Renal pelvis (tissue), 4 donors: ENCODE measurements around the gene IL4I1. TPM values are rescaled to one million over a fixed set of nuclear protein-coding genes. Genes with fewer than 3 reads are reported as not detected.

Experiments
- DNase-seq: peaks from one replicate; pipeline ENCODE4 v3.0.0-alpha.2; 2013
- polyA plus RNA-seq, 3 donors: library from polyadenylated mRNA; unstranded; fragments of 120-200 nt; gene quantifications; one replicate each; pipeline ENCODE4 v1.2.1, GENCODE V29; 2013; ENCODE audit not compliant: insufficient read length in 3 of 3

Gene IL4I1
- polyA plus RNA-seq, 3 donors, result 2.7 to 3.6 (median 3.1) TPM

DNA sequence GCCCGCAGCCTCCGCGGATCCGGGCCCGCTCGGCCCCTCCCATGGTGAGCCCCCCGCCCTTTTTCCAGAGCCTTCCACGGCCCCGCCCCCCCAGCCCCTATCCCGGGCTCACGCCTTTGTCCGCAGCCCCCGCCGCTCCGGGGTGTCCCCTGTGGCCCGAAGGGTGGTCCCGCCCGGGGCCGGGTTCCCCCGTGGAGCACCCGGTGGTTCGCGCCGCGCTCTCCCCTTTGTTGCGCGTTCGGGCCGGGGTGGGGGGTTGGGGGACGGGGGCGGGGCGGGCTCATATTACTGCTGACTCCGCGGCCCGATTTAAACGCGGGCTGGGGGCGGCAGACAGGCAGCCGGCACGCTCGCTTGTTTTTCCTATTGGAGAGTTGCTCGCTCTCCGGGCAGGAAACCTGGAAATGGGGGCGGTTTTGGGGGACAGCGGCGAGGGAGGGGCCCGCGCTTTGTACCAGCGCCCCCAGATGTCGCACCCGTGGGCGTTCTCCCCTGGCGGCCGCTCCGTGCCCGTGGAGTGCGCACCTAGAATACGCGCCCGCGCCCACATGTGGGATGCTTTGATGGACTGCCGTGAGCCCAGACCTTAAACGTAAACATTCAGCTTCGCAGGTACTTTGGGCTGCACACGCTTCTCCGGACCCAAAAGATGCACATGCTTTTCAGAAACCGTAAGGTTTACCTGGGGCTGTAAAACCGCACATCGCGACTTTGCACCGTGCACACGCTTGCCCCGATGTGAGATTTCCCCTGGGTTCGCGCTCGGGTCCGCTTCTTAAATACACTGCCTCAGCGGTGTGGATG is 45.0 kb downstream of the IL4I1 start:
- DNase-seq, result no peak

DNA sequence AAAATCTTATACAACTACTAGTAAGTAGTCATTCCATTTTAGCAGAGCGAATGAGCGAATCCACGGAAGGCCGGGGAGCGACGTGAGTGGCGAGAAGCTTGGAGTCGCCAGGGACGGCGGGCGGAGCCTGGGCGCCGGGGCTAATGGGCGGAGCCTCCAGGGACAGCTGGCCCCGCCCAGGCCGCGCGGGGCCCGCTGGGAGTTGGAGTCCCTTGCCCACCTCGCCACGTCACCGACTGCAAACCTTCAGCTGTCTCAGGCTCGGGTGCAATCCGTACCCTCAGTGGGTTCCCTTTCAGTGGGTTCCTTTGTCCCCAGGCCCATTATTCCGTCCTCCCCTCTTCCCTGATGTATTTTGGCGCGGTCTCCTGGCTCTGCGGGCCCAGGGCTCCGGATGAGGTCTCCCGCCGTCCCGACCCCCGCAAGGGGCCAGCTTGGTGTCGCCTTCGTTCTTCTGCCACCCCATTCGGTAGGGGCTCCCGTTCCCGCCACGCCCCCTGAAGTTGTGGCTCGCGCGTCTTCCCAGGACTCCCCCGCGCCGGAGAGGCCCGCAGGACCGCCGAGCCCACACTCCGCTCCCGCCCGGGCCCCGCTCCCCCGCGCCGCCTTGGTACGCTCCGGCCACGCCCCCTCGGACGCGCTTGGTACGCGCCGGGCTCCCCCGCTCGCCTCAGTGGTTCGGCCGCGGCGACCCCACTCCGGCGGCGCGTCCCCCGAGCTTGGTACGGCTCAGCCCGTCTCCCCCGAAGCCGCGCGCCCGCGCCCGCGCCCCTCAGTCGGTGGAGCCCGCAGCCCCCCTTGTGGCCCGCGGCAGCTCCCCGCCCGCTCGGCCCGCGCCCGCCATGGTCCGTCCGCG is 46.0 kb downstream of the IL4I1 start, which contains the start of gene PTOV1:
PTOV1 (plus strand) TSS at position 673 of the 856 bp plus-strand sequence.
- peak; percentile 88 for DNase-seq

DNA sequence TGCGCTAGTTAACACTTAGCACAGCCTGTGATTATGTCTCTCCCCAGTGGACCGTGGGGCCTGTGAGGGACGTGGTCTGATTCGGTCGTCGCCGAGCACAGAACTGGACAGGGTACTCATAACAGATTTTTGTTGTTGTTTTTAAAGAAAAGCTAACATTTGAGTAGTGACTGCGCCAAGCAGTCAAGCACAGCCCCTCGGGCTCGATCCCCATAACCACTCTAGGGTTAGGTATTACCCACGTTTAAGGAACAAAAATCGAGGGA is 46.5 kb downstream of the IL4I1 start:
- DNase-seq, result no peak

DNA sequence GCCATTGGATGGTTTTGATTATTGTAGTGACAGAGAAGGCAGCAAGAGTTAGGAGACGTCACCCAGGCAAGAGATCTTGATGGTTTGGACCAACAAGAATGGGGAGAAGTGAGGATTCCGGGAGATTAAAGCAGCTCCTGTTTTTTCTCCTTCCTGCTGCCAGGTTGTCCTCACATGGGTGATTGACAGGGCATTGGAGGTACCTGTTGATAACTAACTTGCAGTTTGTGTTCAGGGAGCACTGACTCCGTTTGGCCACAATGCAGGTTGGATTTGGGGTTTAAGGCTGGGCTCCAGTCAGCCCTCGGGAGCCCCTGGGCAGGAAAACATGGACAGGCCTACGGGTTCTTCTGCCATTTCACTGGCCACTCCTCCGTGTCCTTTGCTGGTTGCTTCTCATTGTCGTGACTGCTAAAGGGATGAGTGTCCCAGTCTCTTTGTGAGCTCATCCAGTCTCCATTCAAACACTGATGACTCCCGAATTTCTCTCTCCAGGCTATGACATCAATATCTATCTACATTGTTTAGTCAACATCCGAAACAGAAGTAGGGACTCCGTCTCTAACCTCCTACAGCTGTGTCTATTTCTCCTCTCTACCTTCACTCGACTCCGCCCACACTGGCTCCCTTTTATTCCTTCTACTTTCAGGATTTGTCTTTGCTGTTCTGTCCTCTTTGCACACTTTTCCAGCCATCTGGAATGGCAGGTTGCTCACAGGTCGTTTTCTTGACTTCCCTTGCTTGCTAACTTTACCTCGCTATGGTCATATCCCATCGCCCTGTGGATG is 47.1 kb downstream of the IL4I1 start:
- DNase-seq, result no peak

DNA sequence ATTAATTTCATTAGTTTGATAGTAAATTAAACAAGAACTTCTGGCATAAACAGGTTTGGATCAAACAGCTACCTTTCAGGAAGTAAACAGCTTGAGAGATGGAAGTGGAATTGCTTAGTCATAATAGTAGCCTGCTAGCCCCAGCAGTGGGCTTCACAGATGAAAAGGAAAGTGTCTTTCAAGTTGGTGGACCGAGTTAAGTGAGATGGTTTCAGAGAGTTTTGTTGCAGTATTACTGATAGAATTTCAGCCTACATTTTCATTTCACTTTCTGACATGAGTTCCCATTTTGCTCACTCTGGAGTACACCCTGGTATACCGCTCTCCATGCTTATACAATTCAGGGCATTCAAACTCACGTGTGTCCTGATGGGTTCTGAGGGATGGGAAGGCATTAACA is 47.7 kb downstream of the IL4I1 start:
- no peak for DNase-seq

DNA sequence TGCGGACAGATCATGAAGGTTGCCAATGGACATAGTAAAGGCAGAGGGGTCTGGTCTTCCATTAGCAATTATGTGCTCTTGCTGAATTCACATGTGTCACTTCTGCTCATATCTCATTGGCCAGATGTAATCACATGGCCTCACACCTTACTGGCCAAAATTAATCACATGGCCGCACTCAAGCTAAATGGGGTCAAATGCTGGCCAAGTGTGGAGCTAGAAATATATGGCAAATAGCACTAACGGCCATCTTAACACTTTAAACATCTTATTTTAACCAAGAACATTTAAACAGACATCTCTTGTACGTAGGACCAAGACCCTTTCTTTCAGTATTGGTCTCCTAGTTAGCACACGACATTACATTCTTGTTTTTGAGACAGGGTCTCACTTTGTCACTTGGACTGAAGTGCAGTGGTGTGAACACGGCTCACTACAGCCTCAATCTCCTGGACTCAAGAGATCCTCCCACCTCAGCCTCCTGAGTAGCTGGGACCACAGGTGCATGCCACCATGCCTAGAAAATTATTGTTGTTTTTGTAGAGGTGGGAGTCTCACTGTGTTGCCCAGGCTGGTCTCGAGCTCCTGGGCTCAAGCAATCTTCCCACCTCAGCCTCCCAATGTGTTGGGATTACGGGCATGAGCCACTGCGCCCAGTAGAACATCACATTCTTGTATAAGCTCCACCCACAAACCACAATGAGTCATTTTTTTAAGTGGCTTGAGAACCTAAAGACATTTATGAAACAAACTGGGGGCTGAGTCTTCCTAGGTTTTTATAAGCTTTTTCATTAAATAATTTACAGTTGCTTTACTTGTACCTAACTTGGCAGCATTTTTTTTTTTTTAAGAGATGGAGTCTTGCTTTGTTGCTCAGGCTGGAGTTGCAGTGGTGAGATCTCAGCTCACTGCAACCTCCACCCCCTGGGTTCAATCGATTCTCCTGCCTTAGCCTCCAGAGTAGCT is 48.7 kb downstream of the IL4I1 start:
- no peak for DNase-seq

DNA sequence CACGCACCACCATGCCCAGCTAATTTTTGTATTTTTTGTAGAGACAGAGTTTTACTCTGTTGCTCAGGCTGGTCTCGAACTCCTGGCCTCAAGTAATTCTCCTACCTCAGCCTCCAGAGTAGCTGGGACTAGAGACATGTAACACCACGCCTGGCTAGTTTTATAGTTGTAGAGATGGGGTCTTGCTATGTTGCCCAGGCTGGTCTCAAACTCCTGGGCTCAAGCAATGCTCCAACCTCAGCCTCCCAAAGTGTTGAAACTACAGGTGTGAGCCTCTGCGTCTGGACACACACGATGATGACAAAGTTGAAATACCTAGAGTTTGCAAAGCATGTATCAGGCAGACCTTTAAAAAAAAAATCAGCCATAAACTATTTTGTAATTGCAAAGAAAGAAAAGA is 50.3 kb downstream of the IL4I1 start:
- DNase-seq, result no peak

DNA sequence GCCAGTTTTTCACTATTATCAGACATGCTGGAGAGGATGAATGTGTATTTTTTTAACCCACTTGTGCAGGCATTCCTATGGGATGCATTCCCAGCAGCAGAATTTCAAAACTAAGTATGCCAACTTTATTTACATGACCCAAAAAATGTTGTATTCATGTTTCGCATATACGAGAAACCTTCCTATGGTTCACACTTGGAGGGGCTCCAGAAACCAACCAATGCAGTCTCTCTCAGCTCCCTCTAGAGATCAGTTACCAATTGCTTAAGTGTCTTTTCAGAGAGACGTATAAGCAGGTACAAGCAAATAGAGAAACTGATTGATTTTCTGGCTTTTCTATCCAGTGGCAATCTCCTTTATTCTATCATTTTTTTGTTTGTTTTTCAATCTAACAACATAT is 51.3 kb downstream of the IL4I1 start:
- DNase-seq, result no peak

DNA sequence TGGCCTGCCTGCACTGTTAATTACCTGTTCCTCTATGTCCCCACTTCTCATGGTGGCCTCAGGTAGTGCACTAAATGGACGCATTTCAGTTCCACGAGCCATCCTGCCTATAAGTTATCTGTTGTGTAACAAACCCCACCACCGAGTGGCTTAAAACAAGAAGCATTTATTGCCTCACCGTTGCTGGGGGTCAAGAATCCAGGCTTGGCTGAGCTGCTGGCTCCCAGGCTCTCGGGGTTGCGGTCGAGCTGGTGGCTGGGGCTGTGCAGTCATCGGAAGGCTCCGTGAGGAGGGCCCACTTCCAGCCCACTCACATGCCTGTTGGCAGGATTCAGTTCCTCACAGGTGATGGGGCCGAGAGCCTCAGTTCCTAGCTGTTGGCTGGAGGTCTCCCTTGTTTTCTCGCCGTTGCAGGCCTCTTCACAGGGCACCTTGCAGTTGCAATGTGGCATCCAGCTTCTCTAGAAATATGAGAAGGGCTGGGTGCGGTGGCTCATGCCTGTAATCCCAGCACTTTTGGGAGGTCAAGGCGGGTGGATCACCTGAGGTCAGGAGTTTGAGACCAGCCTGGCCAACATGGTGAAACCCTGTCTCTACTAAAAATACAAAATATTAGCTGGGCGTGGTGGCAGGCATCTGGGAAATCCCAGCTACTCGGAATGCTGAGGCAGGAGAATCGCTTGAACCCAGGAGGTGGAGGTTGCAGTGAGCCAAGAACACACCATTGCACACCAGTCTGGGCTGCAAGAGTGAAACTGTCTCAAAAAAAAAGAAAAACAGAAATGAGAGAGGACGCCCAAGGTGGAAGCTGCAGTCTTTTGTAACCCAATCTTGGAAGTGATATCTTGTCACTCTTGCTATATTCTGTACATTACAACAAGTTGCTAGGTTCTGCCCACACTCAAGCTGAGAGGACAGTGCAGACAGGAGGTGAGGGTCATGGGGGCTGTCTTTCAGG is 52.3 kb downstream of the IL4I1 start:
- no peak for DNase-seq

DNA sequence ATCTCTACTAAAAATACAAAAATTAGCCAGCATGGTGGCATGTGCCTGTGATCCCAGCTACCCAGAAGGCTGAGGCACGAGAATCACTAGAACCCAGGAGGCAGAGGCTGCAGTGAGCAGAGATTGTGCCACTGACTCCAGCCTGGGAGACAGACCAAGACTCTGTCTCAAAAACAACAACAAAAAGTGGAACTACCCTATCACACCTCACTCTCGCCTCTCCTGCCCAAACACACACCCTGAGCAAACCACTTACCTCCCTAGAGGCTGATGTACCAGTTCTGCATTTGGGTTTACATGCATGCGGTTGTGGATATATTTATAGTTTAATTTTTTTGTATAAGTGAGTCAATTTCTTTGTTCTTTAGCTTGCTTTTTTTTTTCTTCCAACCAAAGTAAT is 53.4 kb downstream of the IL4I1 start:
- DNase-seq, result no peak

DNA sequence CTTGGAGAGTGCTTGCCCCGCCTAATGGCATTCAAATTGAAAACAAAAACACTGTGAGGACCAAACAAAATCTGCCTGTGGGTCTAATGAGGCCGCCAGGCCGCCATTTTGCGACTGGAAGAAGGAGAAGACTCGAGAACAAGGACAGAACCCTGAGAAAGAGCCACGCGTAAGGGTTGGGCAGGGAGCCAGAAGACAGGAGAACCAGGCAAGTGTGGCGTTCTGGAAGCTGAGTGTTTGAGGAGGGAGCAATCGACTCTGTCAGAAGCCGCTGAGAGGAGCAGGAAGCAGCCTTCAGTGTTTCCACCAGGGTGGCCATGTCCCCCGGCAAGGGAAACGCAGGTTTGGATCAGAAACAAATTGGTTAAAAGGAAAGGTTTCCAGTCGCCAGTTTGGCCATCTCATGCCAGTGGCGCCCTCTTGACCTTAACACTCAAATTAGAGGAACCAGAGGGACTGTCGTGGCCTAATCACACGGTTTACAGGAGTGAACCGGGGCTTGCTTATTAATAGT is 55.9 kb downstream of the IL4I1 start:
- DNase-seq, result no peak

DNA sequence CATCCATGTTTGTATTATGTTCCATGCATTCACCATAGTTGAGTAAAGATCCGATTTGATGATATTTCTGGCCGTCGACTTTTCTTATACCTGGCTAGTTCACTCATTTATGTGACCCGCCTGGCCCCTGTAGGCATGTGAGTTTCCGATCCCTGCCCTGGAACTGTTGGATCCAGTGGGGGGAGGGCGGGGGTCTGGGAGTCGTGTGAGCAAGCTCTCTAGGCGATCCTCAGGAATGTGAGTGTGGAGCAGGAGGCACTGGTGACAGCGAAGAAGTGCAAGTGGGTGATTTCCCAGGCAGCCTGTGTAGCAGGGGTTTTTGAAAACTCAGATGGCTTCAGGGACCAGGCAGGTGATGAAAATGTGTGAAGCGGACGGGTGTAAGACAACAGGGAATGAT is 56.4 kb downstream of the IL4I1 start:
- DNase-seq, result no peak

DNA sequence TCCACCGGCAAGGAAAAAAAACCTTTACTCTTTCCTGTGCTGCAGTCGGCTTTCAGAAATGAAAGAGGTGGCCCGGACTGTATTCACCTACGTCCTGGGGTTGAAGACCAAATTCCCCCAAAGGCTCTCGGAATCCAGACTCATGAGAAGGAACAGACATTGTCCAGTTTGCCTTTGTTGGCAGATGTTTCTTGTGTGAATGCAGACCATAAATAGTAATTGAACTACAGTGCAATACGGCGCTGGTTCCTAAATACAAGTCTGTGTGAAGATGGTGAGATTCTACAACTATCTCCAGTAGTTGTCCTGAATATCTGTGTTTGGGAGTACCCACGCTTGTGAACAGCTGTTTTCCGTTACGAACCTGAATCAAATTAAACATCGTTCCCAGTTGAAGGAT is 57.0 kb downstream of the IL4I1 start:
- no peak for DNase-seq

Other genes starting within 250 kb of the IL4I1 start
- 10 to 100 TPM; 55.6 to 74.3 (median 68.3) TPM for gene IRF3, start 231.0 kb downstream of the IL4I1 start, polyA plus RNA-seq
- gene BCL2L12, start 231.0 kb downstream of the IL4I1 start, polyA plus RNA-seq, result 10 to 100 TPM; 30.7 to 39.6 (median 31.5) TPM
- gene PRMT1, start 219.6 kb downstream of the IL4I1 start, polyA plus RNA-seq, result 100 to 1,000 TPM; 239 to 257 (median 241) TPM
- gene ADM5, start 207.3 kb downstream of the IL4I1 start, polyA plus RNA-seq, result 1 to 10 TPM; 1.3 to 2.3 (median 2.1) TPM
- 10 to 100 TPM; 11.2 to 13.6 (median 11.6) TPM for gene CPT1C, start 205.8 kb downstream of the IL4I1 start, polyA plus RNA-seq
- under 1 TPM in 2 of 3 donors, not detected in 1; 0.06 to 0.16 TPM for gene TSKS, start 133.6 kb downstream of the IL4I1 start, polyA plus RNA-seq
- gene AP2A1, start 129.9 kb downstream of the IL4I1 start, polyA plus RNA-seq, result 10 to 100 TPM; 58.7 to 71.5 (median 68.4) TPM
- 10 to 100 TPM; 35.3 to 45.3 (median 42.9) TPM for gene FUZ, start 83.6 kb downstream of the IL4I1 start, polyA plus RNA-seq
- gene MED25, start 78.6 kb downstream of the IL4I1 start, polyA plus RNA-seq, result 10 to 100 TPM; 70.0 to 77.3 (median 75.0) TPM
- 100 to 1,000 TPM; 351 to 386 (median 360) TPM for gene PTOV1, start 45.7 kb downstream of the IL4I1 start, polyA plus RNA-seq
- gene PNKP, start 29.3 kb downstream of the IL4I1 start, polyA plus RNA-seq, result 10 to 100 TPM; 57.0 to 83.3 (median 81.4) TPM
- gene AKT1S1, start 19.5 kb downstream of the IL4I1 start, polyA plus RNA-seq, result 10 to 100 TPM; 36.1 to 46.8 (median 42.8) TPM
- gene TBC1D17, start 19.2 kb downstream of the IL4I1 start, polyA plus RNA-seq, result 10 to 100 TPM; 48.3 to 64.2 (median 61.1) TPM
- gene ATF5, start 32.3 kb upstream of the IL4I1 start, polyA plus RNA-seq, result 10 to 100 TPM; 26.0 to 28.5 (median 28.2) TPM
- gene NUP62, start 32.6 kb upstream of the IL4I1 start, polyA plus RNA-seq, result 10 to 100 TPM; 65.8 to 80.2 (median 70.8) TPM
- 1 to 10 TPM; 3.2 to 5.5 (median 4.5) TPM for gene SIGLEC11, start 64.3 kb upstream of the IL4I1 start, polyA plus RNA-seq
- gene VRK3, start 128.5 kb upstream of the IL4I1 start, polyA plus RNA-seq, result 10 to 100 TPM; 49.7 to 55.3 (median 53.1) TPM
- gene ZNF473, start 129.1 kb upstream of the IL4I1 start, polyA plus RNA-seq, result 10 to 100 TPM; 15.4 to 19.1 (median 18.7) TPM